Frontal cortex (tissue), 4 donors: ENCODE measurements around the gene COX5B. TPM values are rescaled to one million over a fixed set of nuclear protein-coding genes. Genes with fewer than 3 reads are reported as not detected.
"Not testable (repeated sequence)": the region's sequence is repeated elsewhere in the genome, so short reads cannot be mapped to it uniquely, and the experiment has no call there.

ENCODE experiments used
- DNase-seq, 2 donors: peaks; one replicate each; pipeline ENCODE4 v3.0.0; 2012; ENCODE audit warnings: low spot score in 2 of 2
- FAIRE-seq: peaks from 2 replicates; lab custom pipeline; 2012; peaks lifted over from hg19 to GRCh38; lab: Jason Lieb, UNC
- small RNA-seq: library from RNA; depleted of rRNA; stranded (forward); fragments of <200 nt; gene quantifications from one replicate; pipeline ENCODE3, GENCODE V24; 2014
- total RNA-seq: library from RNA; depleted of rRNA; stranded (reverse); fragments of >200 nt; gene quantifications from one replicate; pipeline ENCODE4 v1.2.3, GENCODE V29; 2014
- donor health status: control.
- donor health status: control.
- donor health status: control.

Gene COX5B
- total RNA-seq, 1 donor from 2014 or later = 351 TPM

- DNase-seq (no peak), FAIRE-seq (no peak)
These were observed 24.6 kb downstream of the COX5B start for GRCh38 chr2:97670471-97670870.

DNA sequence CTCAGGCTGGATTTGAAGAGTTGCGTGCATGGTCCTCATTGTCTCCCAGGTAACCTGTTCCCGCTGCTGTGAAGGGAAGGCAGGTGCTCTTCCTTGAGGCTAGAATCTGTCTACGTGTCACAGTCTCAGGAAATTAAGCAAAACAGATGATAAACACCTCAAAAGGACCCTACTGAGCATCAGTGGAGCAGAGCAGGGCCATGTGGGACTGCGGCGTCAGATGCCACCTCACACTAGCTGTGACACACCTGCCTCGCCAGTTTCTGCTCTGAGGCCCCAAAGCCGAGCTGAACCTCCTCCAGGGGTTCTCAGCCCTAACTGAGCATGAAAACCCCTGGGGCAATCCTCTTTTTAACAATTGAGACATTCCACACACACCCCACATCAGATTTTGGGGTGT is 25.7 kb downstream of the COX5B start:
- no peak for FAIRE-seq
- no peak for DNase-seq

- DNase-seq, FAIRE-seq: not testable (repeated sequence)
These were observed 26.8 kb downstream of the COX5B start for GRCh38 chr2:97672606-97673140.

DNA sequence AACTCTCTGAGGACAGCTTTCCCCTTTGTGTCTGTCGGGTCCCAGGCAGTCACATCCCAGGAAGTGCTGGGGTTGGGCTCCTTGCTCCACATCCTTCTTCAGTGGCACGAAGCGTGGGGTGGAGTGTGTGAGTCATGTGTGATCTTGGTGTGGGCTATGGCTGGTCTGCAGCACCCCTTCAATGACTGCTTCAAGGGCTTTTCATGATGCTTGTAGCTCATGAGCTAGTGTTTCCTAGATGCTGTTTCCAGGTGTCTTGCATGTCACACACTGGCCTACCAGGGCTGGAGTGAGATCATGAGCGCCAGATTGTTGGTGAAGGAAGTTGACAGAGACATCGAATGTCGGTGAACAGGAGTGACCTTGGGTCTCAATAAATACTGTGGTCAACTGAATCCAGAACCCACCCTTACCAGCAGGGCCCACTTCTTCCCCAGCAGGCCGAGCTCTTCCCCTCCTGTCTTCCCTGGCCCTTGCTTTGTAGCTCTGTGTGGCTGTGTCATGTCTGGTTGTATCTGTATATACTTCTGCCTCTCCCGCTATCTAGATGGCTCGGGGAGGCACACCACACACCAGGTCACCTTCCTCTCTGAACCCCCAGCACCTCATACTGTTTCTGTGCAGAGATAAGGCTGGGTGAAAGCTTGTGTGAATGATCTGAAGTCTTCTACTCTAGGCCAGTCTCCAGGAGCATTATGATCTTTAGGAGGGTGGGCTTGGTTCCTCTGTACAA is 27.5 kb downstream of the COX5B start:
- DNase-seq (no peak), FAIRE-seq (no peak)

GRCh38 chr2:97673915-97674283 is 28.0 kb downstream of the COX5B start:
- FAIRE-seq (no peak), DNase-seq (no peak)

DNA sequence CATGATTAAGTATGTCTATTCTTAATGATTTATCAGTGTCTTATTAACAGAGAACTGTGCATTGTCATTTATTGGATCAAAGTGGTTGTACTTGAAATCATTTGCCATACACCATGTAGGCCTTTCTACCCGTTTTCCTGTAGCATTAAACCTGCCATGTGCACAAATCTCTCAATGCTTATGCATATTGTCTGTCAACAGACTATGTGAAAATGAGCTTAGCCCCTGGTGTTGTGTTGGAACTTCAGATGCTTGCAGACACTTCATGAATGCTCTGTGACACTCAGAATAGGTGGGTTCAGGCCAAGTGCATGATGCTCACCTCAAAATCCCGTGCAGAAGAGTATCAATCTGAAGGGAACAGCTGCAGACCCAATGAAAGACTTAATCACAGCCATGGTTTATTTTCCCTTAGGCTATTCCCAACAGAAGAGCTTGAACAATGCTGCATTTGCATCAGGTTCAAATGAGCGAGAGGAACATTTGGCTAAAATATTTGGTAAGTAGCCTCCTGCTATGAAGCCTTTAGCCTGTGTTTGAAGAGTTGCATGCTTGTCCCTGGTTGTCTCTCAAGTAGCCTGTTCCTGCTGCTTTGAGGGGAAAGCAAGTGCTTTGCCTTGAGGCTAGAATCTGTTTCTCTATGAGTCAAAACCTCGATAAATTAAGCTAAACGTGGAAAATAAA is 29.7 kb downstream of the COX5B start:
- FAIRE-seq (no peak), DNase-seq (no peak)

DNA sequence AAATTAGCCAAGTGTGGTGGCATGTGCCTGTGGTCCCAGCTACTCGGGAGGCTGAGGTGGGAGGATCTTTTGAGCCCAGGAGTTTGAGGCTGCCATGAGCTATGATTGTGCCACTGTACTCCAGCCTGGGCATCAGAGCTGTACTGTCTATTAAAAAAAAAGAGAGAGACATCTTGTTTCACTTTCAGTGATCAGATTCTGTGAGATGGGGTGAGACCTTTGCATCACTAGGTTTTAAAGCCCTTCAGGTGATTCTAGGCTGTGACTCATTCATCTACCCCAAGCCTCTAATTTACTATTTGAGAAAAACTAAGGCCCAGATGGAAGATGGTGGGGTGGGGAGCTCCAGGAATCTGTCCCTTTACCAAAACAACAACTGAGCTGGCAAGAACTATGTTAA is 30.8 kb downstream of the COX5B start:
- DNase-seq = no peak
- no peak for FAIRE-seq

DNA sequence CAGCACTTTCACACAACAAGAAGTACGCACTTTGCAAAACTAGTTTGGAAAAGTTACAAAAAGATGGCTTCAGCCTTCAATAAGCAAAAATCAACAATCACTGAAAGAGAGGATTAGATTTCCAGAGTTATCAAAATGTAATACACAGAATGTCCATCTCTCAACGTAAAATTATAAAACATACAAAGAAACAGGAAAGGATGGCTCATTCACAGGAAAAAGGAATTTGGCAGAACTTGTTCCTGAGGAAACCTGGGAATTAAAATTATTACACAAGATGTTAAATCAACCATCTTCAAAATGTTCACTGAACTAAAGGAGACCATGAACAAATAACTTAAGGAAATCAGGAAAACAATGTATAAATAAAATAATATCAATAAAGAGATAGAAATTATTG is 31.6 kb downstream of the COX5B start:
- DNase-seq (no peak), FAIRE-seq (no peak)

DNA sequence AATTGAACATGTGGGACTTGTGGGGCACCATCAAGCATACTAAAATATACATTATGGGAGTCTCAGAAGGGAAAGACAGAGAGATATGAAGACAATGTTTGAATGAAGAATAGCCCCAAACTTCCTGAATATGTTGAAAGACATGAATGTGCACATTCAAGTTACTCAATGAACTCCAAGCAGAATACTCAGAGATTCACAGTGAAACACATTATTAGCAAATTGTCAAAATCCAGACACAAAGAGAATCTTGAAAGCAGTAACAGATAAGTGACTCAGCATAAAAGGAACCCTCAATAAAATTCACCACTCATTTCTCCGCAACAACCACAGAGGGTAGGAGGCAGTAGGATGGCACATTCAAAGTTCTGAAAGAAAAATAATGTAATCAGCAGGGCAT is 32.4 kb downstream of the COX5B start:
- DNase-seq (no peak), FAIRE-seq (no peak)

DNA sequence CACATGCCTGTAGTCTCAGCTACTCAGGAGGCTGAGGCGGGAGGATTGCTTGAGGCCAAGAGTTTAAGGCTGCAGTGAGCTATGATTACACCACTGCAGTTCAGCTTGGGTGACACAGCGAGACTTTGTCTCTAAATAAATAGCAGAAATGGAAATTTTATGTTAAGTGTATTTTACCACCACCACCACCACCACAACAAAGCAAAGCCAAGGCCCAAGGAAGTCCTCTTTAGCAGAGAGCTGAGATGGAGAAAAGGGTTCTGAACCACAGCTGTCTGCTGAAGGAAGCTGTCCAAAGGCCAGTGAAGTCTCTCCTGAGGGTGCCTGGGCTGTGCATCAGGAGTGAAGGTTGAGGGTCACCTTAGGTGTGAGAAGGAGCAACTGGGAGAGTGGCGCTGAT is 41.4 kb downstream of the COX5B start:
- FAIRE-seq, DNase-seq: not testable (repeated sequence)

DNA sequence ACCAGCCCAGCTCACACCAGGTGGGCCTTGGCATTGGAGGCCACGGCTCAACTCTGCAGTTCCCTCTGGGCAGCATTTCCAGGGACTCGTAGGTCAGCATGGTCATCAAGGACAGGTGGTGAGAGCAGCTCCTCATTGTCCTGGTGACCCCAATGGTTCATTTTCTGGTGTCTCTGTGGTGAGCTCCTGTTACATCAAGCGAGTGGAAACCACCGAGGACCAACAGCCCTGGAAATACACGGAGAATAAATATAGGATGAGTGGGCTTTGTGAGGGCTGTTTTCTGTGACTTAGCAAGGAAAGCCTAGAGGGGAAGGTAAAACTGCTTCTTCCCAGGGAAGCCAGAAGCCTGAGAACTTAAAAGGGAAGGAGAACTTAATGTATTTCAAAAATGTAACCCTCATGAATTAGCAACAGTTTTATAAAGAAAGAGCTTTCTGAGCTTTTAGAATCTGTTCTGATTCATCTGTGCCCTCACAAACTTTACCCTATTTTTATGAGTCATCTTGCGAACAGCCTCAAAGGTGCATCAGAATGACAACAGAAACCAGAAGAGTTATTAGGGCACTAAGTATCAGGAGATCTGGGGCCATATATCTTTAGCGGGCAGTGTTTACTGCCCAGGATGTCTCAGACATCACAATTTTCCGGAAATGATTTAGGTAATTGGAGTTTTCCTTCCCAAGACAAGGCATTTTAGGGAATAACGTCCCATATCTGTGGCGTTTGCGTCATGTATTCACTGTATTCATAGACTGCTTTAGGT is 42.4 kb downstream of the COX5B start:
- DNase-seq (no peak), FAIRE-seq (no peak)

DNA sequence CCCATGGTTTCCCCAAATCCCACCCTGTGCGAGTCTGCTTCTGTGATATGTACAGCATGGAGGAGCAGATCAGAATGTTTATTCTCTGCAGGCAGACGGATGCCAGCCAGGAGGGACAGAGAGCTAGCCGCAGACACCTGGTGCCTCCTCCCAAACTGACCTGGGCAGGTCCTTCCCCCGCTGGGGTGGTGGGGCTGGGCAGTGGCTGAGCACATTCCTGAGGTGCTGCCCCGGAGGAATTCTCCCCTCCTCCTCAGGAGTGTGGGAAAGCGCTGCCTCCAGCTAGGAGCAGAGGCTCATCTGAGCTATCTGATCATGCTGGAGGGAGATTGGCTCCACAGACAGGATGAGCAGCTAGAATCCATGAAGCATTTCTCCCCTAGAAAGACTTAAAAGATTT is 45.3 kb downstream of the COX5B start:
- no peak for DNase-seq
- no peak for FAIRE-seq

GRCh38 chr2:97693476-97693875 is 47.6 kb downstream of the COX5B start:
- no peak for FAIRE-seq
- DNase-seq = no peak

GRCh38 chr2:97695744-97696143 is 49.9 kb downstream of the COX5B start:
- DNase-seq = no peak
- no peak for FAIRE-seq

- DNase-seq (peak; percentile 67 to 79), FAIRE-seq (peak; percentile 81)
These were observed 51.7 kb downstream of the COX5B start for GRCh38 chr2:97697252-97698235.

Small RNA genes lying within 50 kb of the gene (small RNA-seq; reads per million reads assigned to genes)
- gene RNU4-8P = 0.13 reads per million

Other genes starting within 250 kb of the COX5B start
- gene ANKRD36B, start 56.2 kb upstream of the COX5B start, total RNA-seq = 540 TPM
- 28.9 TPM for gene ACTR1B, start 18.0 kb downstream of the COX5B start, total RNA-seq
- 3.3 TPM for gene C2orf92, start 23.7 kb downstream of the COX5B start, total RNA-seq
- gene ZAP70, start 67.5 kb downstream of the COX5B start, total RNA-seq = 0.82 TPM